Heart left ventricle (tissue), 16 donors: ENCODE data around the gene KCNJ6. TPM values are rescaled to one million over a fixed set of nuclear protein-coding genes. Genes with fewer than 3 reads are reported as not detected.

Experiments used
- ATAC-seq, 4 donors: fragments of 200-7000 bp; cut with Tn5 transposase; one replicate each; pipeline ENCODE4 v1.9.1; 2020 to 2022; ENCODE audit warnings: moderate library complexity in 4 of 4, mild to moderate bottlenecking in 3 of 4, moderate number of reproducible peaks in 1 of 4
- DNase-seq, 5 donors: peaks; one replicate each; pipeline ENCODE4 v3.0.0-alpha.2; 2020
- H3K27ac ChIP-seq, 12 donors: fragments of 200-600 bp; sonication (generic) in 4 of 12; one replicate each; pipeline versions ENCODE4 v1.5.0 to v1.8.0; 2016 to 2022; ENCODE audit warnings: mild to moderate bottlenecking in 2 of 12
- H3K27me3 ChIP-seq, 9 donors: fragments of 200-600 bp; sonication (generic) in 2 of 9; one replicate each; pipeline versions ENCODE4 v1.5.1 to v1.8.0; 2016 to 2022; ENCODE audit warnings: mild to moderate bottlenecking in 3 of 9
- H3K36me3 ChIP-seq, 9 donors: fragments of 200-600 bp; sonication (generic) in 2 of 9; one replicate each; pipeline versions ENCODE4 v1.5.0 to v1.8.0; 2018 to 2022; ENCODE audit warnings: mild to moderate bottlenecking in 2 of 9
- H3K4me1 ChIP-seq, 12 donors: fragments of 200-600 bp; sonication (generic) in 4 of 12; one replicate each; pipeline versions ENCODE4 v1.5.0 to v1.8.0; 2016 to 2022; ENCODE audit warnings: mild to moderate bottlenecking in 3 of 12
- H3K4me3 ChIP-seq, 12 donors: fragments of 200-600 bp; sonication (generic) in 4 of 12; one replicate each; pipeline versions ENCODE4 v1.5.0 to v1.8.0; 2017 to 2022; ENCODE audit warnings: mild to moderate bottlenecking in 9 of 12, moderate library complexity in 4 of 12
- H3K9me3 ChIP-seq, 12 donors: fragments of 200-600 bp; sonication (generic) in 4 of 12; one replicate each; pipeline versions ENCODE4 v1.5.0 to v1.8.0; 2016 to 2022; ENCODE audit warnings: mild to moderate bottlenecking in 1 of 12
- POLR2A ChIP-seq, 2 donors: fragments of 450-650 bp; IDR thresholded peaks; one replicate each; pipeline ENCODE4 v1.6.1; 2017; ENCODE audit warnings: antibody characterized with exemption in 2 of 2, mild to moderate bottlenecking in 2 of 2, moderate library complexity in 2 of 2
- WGBS, 4 donors: extraction: QIAGEN DNeasy Blood & Tissue Kit in 2 of 4; methylation state at CpG; one replicate each; pipeline versions ENCODE4 v1.1.5 to v1.1.7; 2013 to 2018; 5-methylcytosine and 5-hydroxymethylcytosine counted together
- intact Hi-C, 10 donors: fragments of 100-400 bp; cut with DNase I; formaldehyde crosslinking; loops; one replicate each; pipeline versions ENCODE4 v1.11.1 to v1.14.2; 2022
- polyA plus RNA-seq, 2 donors: library from polyadenylated mRNA; stranded (reverse); fragments of 200-250 nt; gene quantifications; one replicate each; pipeline ENCODE4 v1.2.3, GENCODE V29; 2013
- total RNA-seq, 9 donors: library from RNA; depleted of rRNA in 2 of 9; stranded (reverse); fragments of >200 nt in 2 of 9; fragmentation: NEBNext Ultra II Directional in 3 of 9; extraction: Animal tissue kit (Norgen Biotek cat#: 25700) in 3 of 9; gene quantifications; one replicate each; pipeline versions ENCODE4 v1.1.0 to v1.2.4, GENCODE V29; 2016 to 2023
- TF ChIP-seq, protein P1 (sequence below), 12 donors: fragments of 200-600 bp; sonication (generic) in 4 of 12; IDR thresholded peaks; one replicate each; pipeline versions ENCODE4 v1.5.0 to v1.8.0; 2018 to 2022; ENCODE audit warnings: antibody characterized with exemption in 12 of 12, mild to moderate bottlenecking in 5 of 12
- donor health status: ischemic (EF 13 %, LVEDD 7.1; RV severe dilation, severe dysfunction).
- donor health status: healthy with polysubstance abuse.
- donor health status: DM: no; HTN: yes; CAD: no.
- donor health status: DM: no; HTN: no; CAD: no.
- donor health status: ischemic (EF 25% LVEDD 6.9; RV normal size, moderate dysfunction).
- donor health status: ischemic (EF 25% LVEDD 5.7; RV mildly dilated, moderate dysfunction).
- donor health status: healthy.
- donor health status: DM: yes; HTN: yes; CAD: no.
- donor health status: ischemic (EF 35%, LVEDD 5.7; RV mildly dilated, moderate dysfunction).
- donor health status: nonischemic (EF 11% LVEDD 7.7; RV severe dilation, severe dysfunction).
- donor health status: DM: yes; HTN: yes; CAD: no.
- donor health status: PGD.
- donor health status: ischemic (EF 29% LVEDD 5.4; RV normal size, mild dysfunction).
- donor health status: nonischemic (EF 23%, LVEDD 6.1; RV moderate dilation, normal function).

KCNJ6 gene
- total and polyA plus RNA-seq, 11 donors, result not detected

- Histone ChIP-seq H3K4me1 (peaks cover 0 to 31% (median 0%) of the 10 kb centered on the region in 12 donors), H3K36me3 (no peaks in the 10 kb centered on the region), H3K4me3 (no peak overlapping the region), H3K9me3 (no peaks in the 10 kb centered on the region), H3K27me3 (peaks cover 0 to 14% (median 0%) of the 10 kb centered on the region in 9 donors), H3K27ac (peak overlapping the region in 2 of 12 donors; percentile 13 to 81)
- peak; percentile 58 to 87 (median 70) for ATAC-seq
- no peak for DNase-seq
- TF ChIP-seq, protein P1, sequence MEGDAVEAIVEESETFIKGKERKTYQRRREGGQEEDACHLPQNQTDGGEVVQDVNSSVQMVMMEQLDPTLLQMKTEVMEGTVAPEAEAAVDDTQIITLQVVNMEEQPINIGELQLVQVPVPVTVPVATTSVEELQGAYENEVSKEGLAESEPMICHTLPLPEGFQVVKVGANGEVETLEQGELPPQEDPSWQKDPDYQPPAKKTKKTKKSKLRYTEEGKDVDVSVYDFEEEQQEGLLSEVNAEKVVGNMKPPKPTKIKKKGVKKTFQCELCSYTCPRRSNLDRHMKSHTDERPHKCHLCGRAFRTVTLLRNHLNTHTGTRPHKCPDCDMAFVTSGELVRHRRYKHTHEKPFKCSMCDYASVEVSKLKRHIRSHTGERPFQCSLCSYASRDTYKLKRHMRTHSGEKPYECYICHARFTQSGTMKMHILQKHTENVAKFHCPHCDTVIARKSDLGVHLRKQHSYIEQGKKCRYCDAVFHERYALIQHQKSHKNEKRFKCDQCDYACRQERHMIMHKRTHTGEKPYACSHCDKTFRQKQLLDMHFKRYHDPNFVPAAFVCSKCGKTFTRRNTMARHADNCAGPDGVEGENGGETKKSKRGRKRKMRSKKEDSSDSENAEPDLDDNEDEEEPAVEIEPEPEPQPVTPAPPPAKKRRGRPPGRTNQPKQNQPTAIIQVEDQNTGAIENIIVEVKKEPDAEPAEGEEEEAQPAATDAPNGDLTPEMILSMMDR (IDR thresholded peaks at IDR 0.05), result no peak
- TF ChIP-seq POLR2A (IDR thresholded peaks at IDR 0.05), result no peak
- WGBS, 4 donors, result 84 to 91% (median 88%) methylated on average over 2 of the region's 2 CpGs
- intact Hi-C loops, result no loop called here
Observed at GRCh38 chr21:37866027-37866426, 50.2 kb downstream of the KCNJ6 start.

- no peaks in the 10 kb centered on the region for H3K36me3 ChIP-seq
- TF ChIP-seq, protein P1 (IDR thresholded peaks at IDR 0.05), result no peak
- no peak for TF ChIP-seq POLR2A (IDR thresholded peaks at IDR 0.05)
- peaks cover 0 to 14% (median 0%) of the 10 kb centered on the region in 9 donors for H3K27me3 ChIP-seq
- peaks cover 0 to 31% (median 0%) of the 10 kb centered on the region in 12 donors for H3K4me1 ChIP-seq
- intact Hi-C loops, result no loop called here
- H3K4me3 ChIP-seq, result no peak overlapping the region
- no peak for ATAC-seq
- no peaks in the 10 kb centered on the region for H3K9me3 ChIP-seq
- no peak for DNase-seq
- 69 to 76% (median 72%) methylated on average over 5 of the region's 5 CpGs for WGBS, 4 donors
- H3K27ac ChIP-seq, result peak overlapping the region in 1 of 12 donors; percentile 81
Observed at GRCh38 chr21:37865156-37865555, 51.1 kb downstream of the KCNJ6 start.

GRCh38 chr21:37863842-37864241 is 52.4 kb downstream of the KCNJ6 start:
- intact Hi-C loops, result no loop called here
- DNase-seq (no peak), ATAC-seq (no peak)
- Histone ChIP-seq H3K4me1 (peaks cover 0 to 31% (median 0%) of the 10 kb centered on the region in 12 donors), H3K27me3 (peaks cover 0 to 11% (median 0%) of the 10 kb centered on the region in 9 donors), H3K36me3 (no peaks in the 10 kb centered on the region), H3K4me3 (no peak overlapping the region), H3K9me3 (no peaks in the 10 kb centered on the region), H3K27ac (no peak overlapping the region)
- 80 to 94% (median 82%) methylated on average over 5 of the region's 5 CpGs for WGBS, 4 donors
- no peak for TF ChIP-seq POLR2A (IDR thresholded peaks at IDR 0.05)
- TF ChIP-seq, protein P1 (IDR thresholded peaks at IDR 0.05), result no peak

DNA sequence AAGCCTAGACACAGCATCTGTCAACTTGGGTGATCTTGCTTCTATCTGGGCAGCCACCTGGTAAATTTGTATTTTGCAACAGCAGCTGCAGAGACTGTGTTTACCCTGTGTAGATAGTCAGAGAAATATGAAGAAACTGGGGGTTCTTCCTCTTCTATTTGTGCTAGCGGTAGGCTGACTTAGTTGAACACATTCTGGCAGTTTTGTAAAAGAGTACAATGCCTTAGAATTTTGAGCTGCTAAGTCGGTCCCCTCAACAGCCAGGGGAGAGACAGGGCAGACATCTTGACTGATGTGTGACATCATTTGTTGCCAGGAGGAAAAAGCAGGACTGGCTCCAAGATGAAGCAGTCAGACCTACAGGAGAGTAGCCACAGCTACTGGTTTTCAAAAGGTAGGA is 53.7 kb downstream of the KCNJ6 start:
- TF ChIP-seq, protein P1 (IDR thresholded peaks at IDR 0.05), result no peak
- TF ChIP-seq POLR2A (IDR thresholded peaks at IDR 0.05), result no peak
- no peaks in the 10 kb centered on the region for H3K36me3 ChIP-seq
- H3K27me3 ChIP-seq, result peaks cover 0 to 5% (median 0%) of the 10 kb centered on the region in 9 donors
- H3K9me3 ChIP-seq, result peaks cover 0 to 2% (median 0%) of the 10 kb centered on the region in 12 donors
- DNase-seq, result no peak
- WGBS, 4 donors, result 34 to 60% (median 56%) methylated on average over 2 of the region's 2 CpGs
- peak in 3 of 4 donors; percentile 75 to 84 (median 80) for ATAC-seq
- H3K27ac ChIP-seq, result peak overlapping the region in 1 of 12 donors; percentile 4
- intact Hi-C loops, result no loop called here
- no peak overlapping the region for H3K4me3 ChIP-seq
- peaks cover 0 to 31% (median 0%) of the 10 kb centered on the region in 12 donors for H3K4me1 ChIP-seq
